ENCODE data around the gene EEA1. TPM values are rescaled to one million over a fixed set of nuclear protein-coding genes. Genes with fewer than 3 reads are reported as not detected.

EEA1 gene
- total and polyA plus RNA-seq, 2 of the 8 experiments (the other 6 are each of a cell fraction or from before 2014, with no cell fraction given) = 1.0 to 18.8 TPM

GRCh38 chr12:92938638-92939037, 9.5 kb upstream of the EEA1 start:
- H3K4me2 ChIP-seq (ENCODE audit: insufficient read depth in 1 of 2, low read depth in 2 of 2, low read length in 2 of 2) = no peak overlapping the region
- H3K27ac ChIP-seq (ENCODE audit: low read depth, low read length) = no peak overlapping the region
- TF ChIP-seq KDM5A (IDR thresholded peaks at IDR 0.05; ENCODE audit: low read length) (no peak), ZNF274 (IDR thresholded peaks at IDR 0.05; ENCODE audit: borderline replicate concordance, extremely low read depth, low read length) (no peak), TEAD4 (IDR thresholded peaks at IDR 0.05; ENCODE audit: low read depth, low read length) (no peak), ASH2L (IDR thresholded peaks at IDR 0.05; ENCODE audit: low read length) (no peak), EZH2 (IDR thresholded peaks at IDR 0.05; ENCODE audit: low read depth, low read length, severe bottlenecking) (no peak), PHF8 (conservative IDR thresholded peaks at IDR 0.05; ENCODE audit: low read depth, low read length) (no peak), GABPA (IDR thresholded peaks at IDR 0.05; ENCODE audit: borderline replicate concordance, insufficient read depth, low read length) (no peak)
- WGBS, 2 experiments (ENCODE audit: extremely low coverage in 1 of 2, insufficient coverage in 1 of 2, insufficient read length in 1 of 2, insufficient replicate concordance in 2 of 2, low coverage in 1 of 2, low lambda C conversion rate in 2 of 2, missing lambda C conversion rate in 1 of 2) = 97% methylated on average over 4 of the region's 4 CpGs; no CpG with 5 or more reads in 1 of the 2 experiments
- H3K23ac ChIP-seq (ENCODE audit: insufficient read length) = no peak overlapping the region
- H3K4me1 ChIP-seq (replicated peaks in 1 of 4; ENCODE audit: control insufficient read depth in 3 of 4, insufficient read depth in 4 of 4, low read length in 3 of 4) = peaks cover 0 to 7% (median 1%) of the 10 kb centered on the region in 4 experiments; a peak in 4 of 7 replicates
- H3K56ac ChIP-seq (replicated peaks; ENCODE audit: insufficient read length, low read depth, low read length) = no peak overlapping the region
- no peak overlapping the region for H2BK20ac ChIP-seq (ENCODE audit: low read length)
- no peaks in the 10 kb centered on the region for H3K79me2 ChIP-seq (ENCODE audit: control insufficient read depth in 1 of 2, insufficient read depth in 2 of 2, low read length in 2 of 2)
- H3K14ac ChIP-seq (ENCODE audit: insufficient read length) = no peak overlapping the region
- no peaks in the 10 kb centered on the region for H3K27me3 ChIP-seq (replicated peaks in 1 of 4; ENCODE audit: control insufficient read depth in 3 of 4, extremely low read depth in 1 of 4, insufficient read depth in 3 of 4, low read length in 3 of 4)
- no peak overlapping the region for H2BK12ac ChIP-seq (ENCODE audit: low read depth, low read length)
- H3K23me2 ChIP-seq (ENCODE audit: low read depth, low read length) = no peaks in the 10 kb centered on the region; the same call in 1 of the 2 replicates
- no peak overlapping the region for H4K8ac ChIP-seq (ENCODE audit: extremely low read depth, insufficient read depth, low read length)
- H2BK5ac ChIP-seq (ENCODE audit: low read depth, low read length) = no peak overlapping the region
- no peak overlapping the region for H2BK120ac ChIP-seq (replicated peaks; ENCODE audit: low read depth, low read length)
- no peak overlapping the region for H3K18ac ChIP-seq (ENCODE audit: extremely low read depth, low read length)
- no peak for DNase-seq (ENCODE audit: low read depth in 1 of 2, low spot score in 2 of 2)
- H2AFZ ChIP-seq (ENCODE audit: low read length) = no peak overlapping the region
- H3K4me3 ChIP-seq (ENCODE audit: extremely low read depth in 1 of 4, insufficient read depth in 2 of 4, low read depth in 3 of 4, low read length in 4 of 4) = no peak overlapping the region
- FAIRE-seq = no peak
- H3K79me1 ChIP-seq (ENCODE audit: low read depth, low read length) = no peaks in the 10 kb centered on the region
- no peak overlapping the region for H2AK5ac ChIP-seq (ENCODE audit: low read depth, low read length)
- no peaks in the 10 kb centered on the region for H3K9me3 ChIP-seq (ENCODE audit: insufficient read depth in 2 of 2, low read depth in 1 of 2, low read length in 1 of 2)
- H3K9ac ChIP-seq (replicated peaks in 1 of 4; ENCODE audit: extremely low read depth in 1 of 4, low read depth in 3 of 4, low read length in 3 of 4) = no peak overlapping the region
- no peak overlapping the region for H2BK15ac ChIP-seq (ENCODE audit: low read length)
- no peak overlapping the region for H4K5ac ChIP-seq (ENCODE audit: insufficient read length, low read depth, low read length)
- H3K4ac ChIP-seq (replicated peaks; ENCODE audit: insufficient read length, low read depth, low read length) = no peak overlapping the region
- H4K20me1 ChIP-seq (replicated peaks in 1 of 2; ENCODE audit: control insufficient read depth in 1 of 2, insufficient read depth in 2 of 2, low read length in 2 of 2) = no peaks in the 10 kb centered on the region
- H4K91ac ChIP-seq (replicated peaks; ENCODE audit: insufficient read length, low read length) = no peak overlapping the region
- H3K36me3 ChIP-seq (ENCODE audit: control insufficient read depth in 2 of 4, insufficient read depth in 4 of 4, low read length in 3 of 4) = no peaks in the 10 kb centered on the region
- ChIA-PET POLR2A (ENCODE audit: partially characterized antibody) (interaction anchor here (1.6 kb wide), 1 partner anchor 9 kb away, joined by 6 read pairs; the partner anchor contains the start of gene EEA1), CTCF (ENCODE audit: partially characterized antibody) (no interaction called here)

Data from H1 (cell line).